ENCODE results near the gene RPL18A. TPM values are rescaled to one million over a fixed set of nuclear protein-coding genes. Genes with fewer than 3 reads are reported as not detected.

Gene RPL18A
- total and polyA plus RNA-seq, 2 experiments from 2014 or later, result 1,314 to 2,829 TPM

DNA sequence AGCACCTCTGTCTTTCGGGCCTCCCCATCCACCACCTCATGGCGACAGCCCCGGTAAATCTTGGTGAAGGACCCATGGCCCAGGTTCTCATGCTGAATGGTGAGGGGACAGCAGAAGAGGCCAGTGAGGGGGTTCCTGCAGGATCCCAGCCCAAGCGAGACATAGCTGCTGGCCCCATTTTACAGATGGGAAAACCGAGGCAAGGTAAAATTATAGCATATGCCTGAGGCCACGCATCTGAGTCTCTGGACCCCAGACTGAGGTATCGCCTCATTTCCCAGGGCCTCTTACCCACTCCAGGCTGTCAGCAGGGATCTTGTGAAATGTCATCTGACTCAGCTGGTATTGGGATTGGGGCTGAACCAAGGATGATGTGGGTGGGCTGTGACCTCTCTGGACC, 21.7 kb upstream of the RPL18A start:
- Histone ChIP-seq H3K36me3 (ENCODE audit: insufficient read depth) (no peaks in the 10 kb centered on the region), H3K9me2 (ENCODE audit: insufficient read depth) (no peaks in the 10 kb centered on the region), H3K27me3 (ENCODE audit: insufficient read depth) (0 out of 2 replicates have a peak, but pooled peaks cover 10% of the 10 kb centered on the region), H3K4me2 (no peak overlapping the region), H3K27ac (ENCODE audit: low read depth) (no peak overlapping the region), H3K79me2 (replicated peaks; ENCODE audit: insufficient read depth) (no peaks in the 10 kb centered on the region), H3F3A (replicated peaks; ENCODE audit: low read depth) (no peaks in the 10 kb centered on the region), H3K4me3 (no peak overlapping the region), H2AFZ (no peak overlapping the region), H3K4me1 (ENCODE audit: insufficient read depth) (no peaks in the 10 kb centered on the region; the same call in 1 of the 2 replicates), H4K20me1 (replicated peaks; ENCODE audit: insufficient read depth) (no peaks in the 10 kb centered on the region)
- no peak for ATAC-seq
- no peak overlapping the region for H3K4me3 Mint-ChIP-seq
- H3K36me3 Mint-ChIP-seq (ENCODE audit: low read depth), result no peaks in the 10 kb centered on the region
- TF ChIP-seq ZNF114 (CRISPR knock-in tag; IDR thresholded peaks at IDR 0.05), result no peak
- TF ChIP-seq ZNF331 (CRISPR knock-in tag; IDR thresholded peaks at IDR 0.05; ENCODE audit: low read depth), result no peak
- no peak for TF ChIP-seq EZH2 (IDR thresholded peaks at IDR 0.05; ENCODE audit: low read depth, unreplicated experiment)
- TF ChIP-seq STAT1 (IDR thresholded peaks at IDR 0.05; ENCODE audit: unreplicated experiment), result no peak
- TF ChIP-seq, protein P1, sequence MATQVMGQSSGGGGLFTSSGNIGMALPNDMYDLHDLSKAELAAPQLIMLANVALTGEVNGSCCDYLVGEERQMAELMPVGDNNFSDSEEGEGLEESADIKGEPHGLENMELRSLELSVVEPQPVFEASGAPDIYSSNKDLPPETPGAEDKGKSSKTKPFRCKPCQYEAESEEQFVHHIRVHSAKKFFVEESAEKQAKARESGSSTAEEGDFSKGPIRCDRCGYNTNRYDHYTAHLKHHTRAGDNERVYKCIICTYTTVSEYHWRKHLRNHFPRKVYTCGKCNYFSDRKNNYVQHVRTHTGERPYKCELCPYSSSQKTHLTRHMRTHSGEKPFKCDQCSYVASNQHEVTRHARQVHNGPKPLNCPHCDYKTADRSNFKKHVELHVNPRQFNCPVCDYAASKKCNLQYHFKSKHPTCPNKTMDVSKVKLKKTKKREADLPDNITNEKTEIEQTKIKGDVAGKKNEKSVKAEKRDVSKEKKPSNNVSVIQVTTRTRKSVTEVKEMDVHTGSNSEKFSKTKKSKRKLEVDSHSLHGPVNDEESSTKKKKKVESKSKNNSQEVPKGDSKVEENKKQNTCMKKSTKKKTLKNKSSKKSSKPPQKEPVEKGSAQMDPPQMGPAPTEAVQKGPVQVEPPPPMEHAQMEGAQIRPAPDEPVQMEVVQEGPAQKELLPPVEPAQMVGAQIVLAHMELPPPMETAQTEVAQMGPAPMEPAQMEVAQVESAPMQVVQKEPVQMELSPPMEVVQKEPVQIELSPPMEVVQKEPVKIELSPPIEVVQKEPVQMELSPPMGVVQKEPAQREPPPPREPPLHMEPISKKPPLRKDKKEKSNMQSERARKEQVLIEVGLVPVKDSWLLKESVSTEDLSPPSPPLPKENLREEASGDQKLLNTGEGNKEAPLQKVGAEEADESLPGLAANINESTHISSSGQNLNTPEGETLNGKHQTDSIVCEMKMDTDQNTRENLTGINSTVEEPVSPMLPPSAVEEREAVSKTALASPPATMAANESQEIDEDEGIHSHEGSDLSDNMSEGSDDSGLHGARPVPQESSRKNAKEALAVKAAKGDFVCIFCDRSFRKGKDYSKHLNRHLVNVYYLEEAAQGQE (IDR thresholded peaks at IDR 0.05; ENCODE audit: unreplicated experiment), result no peak
- no peak for TF ChIP-seq NANOG (IDR thresholded peaks at IDR 0.05; ENCODE audit: borderline replicate concordance)
- TF ChIP-seq ZNF462 (CRISPR knock-in tag; IDR thresholded peaks at IDR 0.05), result no peak
- TF ChIP-seq, protein P2, sequence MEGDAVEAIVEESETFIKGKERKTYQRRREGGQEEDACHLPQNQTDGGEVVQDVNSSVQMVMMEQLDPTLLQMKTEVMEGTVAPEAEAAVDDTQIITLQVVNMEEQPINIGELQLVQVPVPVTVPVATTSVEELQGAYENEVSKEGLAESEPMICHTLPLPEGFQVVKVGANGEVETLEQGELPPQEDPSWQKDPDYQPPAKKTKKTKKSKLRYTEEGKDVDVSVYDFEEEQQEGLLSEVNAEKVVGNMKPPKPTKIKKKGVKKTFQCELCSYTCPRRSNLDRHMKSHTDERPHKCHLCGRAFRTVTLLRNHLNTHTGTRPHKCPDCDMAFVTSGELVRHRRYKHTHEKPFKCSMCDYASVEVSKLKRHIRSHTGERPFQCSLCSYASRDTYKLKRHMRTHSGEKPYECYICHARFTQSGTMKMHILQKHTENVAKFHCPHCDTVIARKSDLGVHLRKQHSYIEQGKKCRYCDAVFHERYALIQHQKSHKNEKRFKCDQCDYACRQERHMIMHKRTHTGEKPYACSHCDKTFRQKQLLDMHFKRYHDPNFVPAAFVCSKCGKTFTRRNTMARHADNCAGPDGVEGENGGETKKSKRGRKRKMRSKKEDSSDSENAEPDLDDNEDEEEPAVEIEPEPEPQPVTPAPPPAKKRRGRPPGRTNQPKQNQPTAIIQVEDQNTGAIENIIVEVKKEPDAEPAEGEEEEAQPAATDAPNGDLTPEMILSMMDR (conservative IDR thresholded peaks at IDR 0.05; ENCODE audit: low read depth in 2 of 2), result no peak
- no peak for TF ChIP-seq POLR2AphosphoS5 (IDR thresholded peaks at IDR 0.05; ENCODE audit: low read depth)
- no peak for TF ChIP-seq JUNB (IDR thresholded peaks at IDR 0.05; ENCODE audit: unreplicated experiment)
- TF ChIP-seq EZH2phosphoT487 (IDR thresholded peaks at IDR 0.05; ENCODE audit: unreplicated experiment), result no peak
- TF ChIP-seq ETS1 (IDR thresholded peaks at IDR 0.05), result no peak
- TF ChIP-seq CREB1 (CRISPR knock-in tag; IDR thresholded peaks at IDR 0.05; ENCODE audit: low read depth), result no peak
- DNase-seq (ENCODE audit: low spot score), result no peak
- peaks cover 27% of the 10 kb centered on the region for H3K27me3 Mint-ChIP-seq (ENCODE audit: insufficient read depth, low read depth, poor library complexity)
- no peaks in the 10 kb centered on the region for H3K9me3 Mint-ChIP-seq
- peaks cover 19% of the 10 kb centered on the region for H3K4me1 Mint-ChIP-seq
- no peak overlapping the region for H3K27ac Mint-ChIP-seq

Measured in GM23338 (cell line).